K562 (cell line): ENCODE results near the gene COQ2. TPM values are rescaled to one million over a fixed set of nuclear protein-coding genes. Genes with fewer than 3 reads are reported as not detected.
A peak's percentile ranks its signal among the peaks of the same experiment; 100 is the strongest.

Experiments used
- BMI1 ChIP-seq: fragments of 150-350 bp; IDR thresholded peaks from 2 replicates; pipeline ENCODE4 v1.6.1; 2014; ENCODE audit warnings: low read length
- DPF2 ChIP-seq: fragments of 450-650 bp; IDR thresholded peaks from 2 replicates; pipeline ENCODE4 v1.6.1; 2016
- EHMT2 ChIP-seq: fragments of 450-650 bp; IDR thresholded peaks from 2 replicates; pipeline ENCODE4 v1.6.1; 2018; ENCODE audit warnings: antibody characterized with exemption
- JUN ChIP-seq, 2 experiments: sonication (generic) in 1 of 2; formaldehyde crosslinking in 1 of 2; IDR thresholded peaks; 2 replicates each; pipeline versions ENCODE4 v1.6.1 to v1.8.0; 2012 to 2022; ENCODE audit warnings: borderline replicate concordance in 2 of 2, mild to moderate bottlenecking in 2 of 2, improper control_type of control experiment in 1 of 2, low read depth in 1 of 2, low read length in 1 of 2, missing genetic modification reagents in 1 of 2
- MYBL2 ChIP-seq, 2 experiments: fragments of 450-650 bp in 1 of 2; sonication (generic) in 1 of 2; formaldehyde crosslinking in 1 of 2; IDR thresholded peaks; 2 replicates each; pipeline versions ENCODE4 v1.6.1 to v1.8.1; 2017 to 2022; ENCODE audit warnings: borderline replicate concordance in 1 of 2, inconsistent platforms in 1 of 2, low read depth in 1 of 2, mild to moderate bottlenecking in 1 of 2, missing genetic modification reagents in 1 of 2, moderate library complexity in 1 of 2
- NCOA6 ChIP-seq: fragments of 450-650 bp; IDR thresholded peaks from 2 replicates; pipeline ENCODE4 v1.6.1; 2017; ENCODE audit warnings: mild to moderate bottlenecking
- NONO ChIP-seq, 2 experiments: fragments of 200-400 bp in 1 of 2; fragments of 450-650 bp in 1 of 2; formaldehyde crosslinking in 1 of 2; IDR thresholded peaks; 2 replicates each; pipeline ENCODE4 v1.6.1; 2017; ENCODE audit warnings: low read depth in 2 of 2, mild to moderate bottlenecking in 2 of 2, moderate library complexity in 2 of 2, low read length in 1 of 2
- SNRNP70 ChIP-seq: fragments of 200-400 bp; formaldehyde crosslinking; optimal IDR thresholded peaks from 2 replicates; pipeline ENCODE3; 2017; ENCODE audit warnings: low read depth, low read length
- STAT5B ChIP-seq: fragments of 250-450 bp; sonication (Bioruptor Pico); IDR thresholded peaks from 2 replicates; pipeline ENCODE4 v1.8.0; 2021; ENCODE audit warnings: mild to moderate bottlenecking, inconsistent platforms
- TOE1 ChIP-seq, 2 experiments: fragments of 450-650 bp in 1 of 2; sonication (generic) in 1 of 2; formaldehyde crosslinking in 1 of 2; IDR thresholded peaks; 2 replicates each; pipeline versions ENCODE4 v1.7.1 to v1.8.0; 2016 to 2022; ENCODE audit warnings: borderline replicate concordance in 2 of 2, mild to moderate bottlenecking in 2 of 2, antibody characterized with exemption in 1 of 2, inconsistent platforms in 1 of 2, low read depth in 1 of 2, missing genetic modification reagents in 1 of 2, moderate library complexity in 1 of 2
- ZC3H11A ChIP-seq: IDR thresholded peaks from 2 replicates; pipeline ENCODE4 v1.6.1; 2012; ENCODE audit warnings: low read depth, low read length, improper control_type of control experiment
- ZNF311 ChIP-seq: fragments of 250-450 bp; sonication (Bioruptor Pico); IDR thresholded peaks from 2 replicates; pipeline ENCODE4 v1.4.0; 2020; ENCODE audit warnings: mild to moderate bottlenecking, moderate library complexity
- polyA plus RNA-seq, 8 experiments: library from polyadenylated mRNA; depleted of rRNA in 4 of 8; stranded (reverse) in 5 of 8; unstranded in 3 of 8; fragments of >200 nt; fragmentation: Nextera tagmentation in 2 of 8; fragmentation: Illumina TruSeq in 1 of 8; extraction: Ambion mirVana in 2 of 8; extraction: Trizol in 1 of 8; gene quantifications; 2 replicates each; pipeline versions ENCODE4 v1.2.1 to v1.2.3, GENCODE V29; 2011 to 2014; ENCODE audit warnings: inconsistent platforms in 1 of 8, missing spikeins in 1 of 8
- total RNA-seq, 7 experiments: library from RNA; depleted of rRNA in 6 of 7; stranded (reverse); fragments of >200 nt in 6 of 7; fragmentation: Illumina TruSeq in 2 of 7; extraction: Trizol in 2 of 7; gene quantifications; 2 replicates each; pipeline versions ENCODE4 v1.2.1 to v1.2.3, GENCODE V29; 2011 to 2021; ENCODE audit warnings: low replicate concordance in 1 of 7
- TF ChIP-seq, protein P1 (sequence below): fragments of 250-450 bp; sonication (Bioruptor Pico); IDR thresholded peaks from 2 replicates; pipeline ENCODE4 v1.4.0; 2020; ENCODE audit warnings: mild to moderate bottlenecking, moderate library complexity, borderline replicate concordance
- TF ChIP-seq, protein P2 (sequence below): fragments of 450-650 bp; IDR thresholded peaks from 2 replicates; pipeline ENCODE4 v1.6.1; 2016; ENCODE audit warnings: borderline replicate concordance
- TF ChIP-seq, protein P3 (sequence below): sonication (generic); formaldehyde crosslinking; IDR thresholded peaks from 2 replicates; pipeline ENCODE4 v1.8.0; 2022; ENCODE audit warnings: missing genetic modification reagents, mild to moderate bottlenecking, moderate library complexity, borderline replicate concordance
- TF ChIP-seq, protein P4 (sequence below): fragments of 250-450 bp; sonication (Bioruptor Pico); IDR thresholded peaks from 2 replicates; pipeline ENCODE4 v1.5.0; 2021
- TF ChIP-seq, protein P5 (sequence below): fragments of 250-450 bp; sonication (Bioruptor Pico); IDR thresholded peaks from 2 replicates; pipeline ENCODE4 v1.5.1; 2021; ENCODE audit warnings: mild to moderate bottlenecking
- TF ChIP-seq, protein P6 (sequence below): sonication (generic); formaldehyde crosslinking; IDR thresholded peaks from 2 replicates; pipeline ENCODE4 v1.9.0; 2022; ENCODE audit warnings: mild to moderate bottlenecking, missing genetic modification reagents

COQ2 gene
- total and polyA plus RNA-seq, 9 of the 15 experiments (the other 6 are each of a cell fraction or from before 2014, with no cell fraction given), result 1.9 to 13.5 (median 11.8) TPM

DNA sequence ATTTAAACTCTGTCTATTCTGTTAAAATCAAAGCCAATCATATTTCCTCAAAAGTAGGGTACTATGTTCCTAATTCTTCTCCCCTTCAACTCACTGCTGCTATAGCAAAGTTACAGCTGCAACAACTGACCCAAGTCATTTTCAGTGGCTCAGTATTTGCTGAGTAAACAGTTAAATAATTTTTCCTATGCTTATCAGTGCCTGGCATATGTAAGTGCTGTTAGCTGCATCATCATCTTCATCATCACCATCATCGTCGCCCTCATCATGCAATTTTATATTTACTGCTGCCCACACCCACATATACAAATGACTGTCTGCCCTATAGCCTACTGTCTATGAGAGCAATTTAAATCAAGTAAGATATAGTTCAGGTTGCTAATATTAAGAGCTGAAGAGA lies 21.9 kb downstream of the COQ2 start (continued):
- TF ChIP-seq TOE1 (IDR thresholded peaks at IDR 0.05; ENCODE audit: borderline replicate concordance) (no peak), TOE1 (CRISPR knock-in tag; IDR thresholded peaks at IDR 0.05; ENCODE audit: borderline replicate concordance, low read depth) (no peak), NONO (IDR thresholded peaks at IDR 0.05; ENCODE audit: low read depth in 2 of 2, low read length in 1 of 2) (no peak), EHMT2 (no peak), STAT5B (no peak), ZNF311 (CRISPR knock-in tag) (no peak), BMI1 (no peak), DPF2 (peak; percentile 63), JUN (IDR thresholded peaks at IDR 0.05; ENCODE audit: borderline replicate concordance, low read depth, low read length) (no peak), JUN (CRISPR knock-in tag; IDR thresholded peaks at IDR 0.05; ENCODE audit: borderline replicate concordance) (no peak), SNRNP70 (no peak), MYBL2 (IDR thresholded peaks at IDR 0.05; ENCODE audit: low read depth) (no peak), MYBL2 (CRISPR knock-in tag; IDR thresholded peaks at IDR 0.05; ENCODE audit: borderline replicate concordance) (no peak), ZC3H11A (no peak), NCOA6 (no peak)
- TF ChIP-seq, protein P1, sequence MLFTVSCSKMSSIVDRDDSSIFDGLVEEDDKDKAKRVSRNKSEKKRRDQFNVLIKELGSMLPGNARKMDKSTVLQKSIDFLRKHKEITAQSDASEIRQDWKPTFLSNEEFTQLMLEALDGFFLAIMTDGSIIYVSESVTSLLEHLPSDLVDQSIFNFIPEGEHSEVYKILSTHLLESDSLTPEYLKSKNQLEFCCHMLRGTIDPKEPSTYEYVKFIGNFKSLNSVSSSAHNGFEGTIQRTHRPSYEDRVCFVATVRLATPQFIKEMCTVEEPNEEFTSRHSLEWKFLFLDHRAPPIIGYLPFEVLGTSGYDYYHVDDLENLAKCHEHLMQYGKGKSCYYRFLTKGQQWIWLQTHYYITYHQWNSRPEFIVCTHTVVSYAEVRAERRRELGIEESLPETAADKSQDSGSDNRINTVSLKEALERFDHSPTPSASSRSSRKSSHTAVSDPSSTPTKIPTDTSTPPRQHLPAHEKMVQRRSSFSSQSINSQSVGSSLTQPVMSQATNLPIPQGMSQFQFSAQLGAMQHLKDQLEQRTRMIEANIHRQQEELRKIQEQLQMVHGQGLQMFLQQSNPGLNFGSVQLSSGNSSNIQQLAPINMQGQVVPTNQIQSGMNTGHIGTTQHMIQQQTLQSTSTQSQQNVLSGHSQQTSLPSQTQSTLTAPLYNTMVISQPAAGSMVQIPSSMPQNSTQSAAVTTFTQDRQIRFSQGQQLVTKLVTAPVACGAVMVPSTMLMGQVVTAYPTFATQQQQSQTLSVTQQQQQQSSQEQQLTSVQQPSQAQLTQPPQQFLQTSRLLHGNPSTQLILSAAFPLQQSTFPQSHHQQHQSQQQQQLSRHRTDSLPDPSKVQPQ, result no peak
- TF ChIP-seq, protein P2, sequence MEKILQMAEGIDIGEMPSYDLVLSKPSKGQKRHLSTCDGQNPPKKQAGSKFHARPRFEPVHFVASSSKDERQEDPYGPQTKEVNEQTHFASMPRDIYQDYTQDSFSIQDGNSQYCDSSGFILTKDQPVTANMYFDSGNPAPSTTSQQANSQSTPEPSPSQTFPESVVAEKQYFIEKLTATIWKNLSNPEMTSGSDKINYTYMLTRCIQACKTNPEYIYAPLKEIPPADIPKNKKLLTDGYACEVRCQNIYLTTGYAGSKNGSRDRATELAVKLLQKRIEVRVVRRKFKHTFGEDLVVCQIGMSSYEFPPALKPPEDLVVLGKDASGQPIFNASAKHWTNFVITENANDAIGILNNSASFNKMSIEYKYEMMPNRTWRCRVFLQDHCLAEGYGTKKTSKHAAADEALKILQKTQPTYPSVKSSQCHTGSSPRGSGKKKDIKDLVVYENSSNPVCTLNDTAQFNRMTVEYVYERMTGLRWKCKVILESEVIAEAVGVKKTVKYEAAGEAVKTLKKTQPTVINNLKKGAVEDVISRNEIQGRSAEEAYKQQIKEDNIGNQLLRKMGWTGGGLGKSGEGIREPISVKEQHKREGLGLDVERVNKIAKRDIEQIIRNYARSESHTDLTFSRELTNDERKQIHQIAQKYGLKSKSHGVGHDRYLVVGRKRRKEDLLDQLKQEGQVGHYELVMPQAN, result no peak
- TF ChIP-seq, protein P3, sequence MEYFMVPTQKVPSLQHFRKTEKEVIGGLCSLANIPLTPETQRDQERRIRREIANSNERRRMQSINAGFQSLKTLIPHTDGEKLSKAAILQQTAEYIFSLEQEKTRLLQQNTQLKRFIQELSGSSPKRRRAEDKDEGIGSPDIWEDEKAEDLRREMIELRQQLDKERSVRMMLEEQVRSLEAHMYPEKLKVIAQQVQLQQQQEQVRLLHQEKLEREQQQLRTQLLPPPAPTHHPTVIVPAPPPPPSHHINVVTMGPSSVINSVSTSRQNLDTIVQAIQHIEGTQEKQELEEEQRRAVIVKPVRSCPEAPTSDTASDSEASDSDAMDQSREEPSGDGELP, result no peak
- TF ChIP-seq, protein P4, sequence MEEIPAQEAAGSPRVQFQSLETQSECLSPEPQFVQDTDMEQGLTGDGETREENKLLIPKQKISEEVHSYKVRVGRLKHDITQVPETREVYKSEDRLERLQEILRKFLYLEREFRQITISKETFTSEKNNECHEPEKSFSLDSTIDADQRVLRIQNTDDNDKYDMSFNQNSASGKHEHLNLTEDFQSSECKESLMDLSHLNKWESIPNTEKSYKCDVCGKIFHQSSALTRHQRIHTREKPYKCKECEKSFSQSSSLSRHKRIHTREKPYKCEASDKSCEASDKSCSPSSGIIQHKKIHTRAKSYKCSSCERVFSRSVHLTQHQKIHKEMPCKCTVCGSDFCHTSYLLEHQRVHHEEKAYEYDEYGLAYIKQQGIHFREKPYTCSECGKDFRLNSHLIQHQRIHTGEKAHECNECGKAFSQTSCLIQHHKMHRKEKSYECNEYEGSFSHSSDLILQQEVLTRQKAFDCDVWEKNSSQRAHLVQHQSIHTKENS (CRISPR knock-in tag), result no peak
- TF ChIP-seq, protein P5, sequence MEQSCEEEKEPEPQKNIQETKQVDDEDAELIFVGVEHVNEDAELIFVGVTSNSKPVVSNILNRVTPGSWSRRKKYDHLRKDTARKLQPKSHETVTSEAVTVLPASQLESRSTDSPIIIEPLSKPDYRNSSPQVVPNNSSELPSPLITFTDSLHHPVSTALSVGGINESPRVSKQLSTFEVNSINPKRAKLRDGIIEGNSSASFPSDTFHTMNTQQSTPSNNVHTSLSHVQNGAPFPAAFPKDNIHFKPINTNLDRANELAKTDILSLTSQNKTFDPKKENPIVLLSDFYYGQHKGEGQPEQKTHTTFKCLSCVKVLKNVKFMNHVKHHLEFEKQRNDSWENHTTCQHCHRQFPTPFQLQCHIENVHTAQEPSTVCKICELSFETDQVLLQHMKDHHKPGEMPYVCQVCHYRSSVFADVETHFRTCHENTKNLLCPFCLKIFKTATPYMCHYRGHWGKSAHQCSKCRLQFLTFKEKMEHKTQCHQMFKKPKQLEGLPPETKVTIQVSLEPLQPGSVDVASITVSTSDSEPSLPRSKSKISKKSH (CRISPR knock-in tag), result no peak
- TF ChIP-seq, protein P6, sequence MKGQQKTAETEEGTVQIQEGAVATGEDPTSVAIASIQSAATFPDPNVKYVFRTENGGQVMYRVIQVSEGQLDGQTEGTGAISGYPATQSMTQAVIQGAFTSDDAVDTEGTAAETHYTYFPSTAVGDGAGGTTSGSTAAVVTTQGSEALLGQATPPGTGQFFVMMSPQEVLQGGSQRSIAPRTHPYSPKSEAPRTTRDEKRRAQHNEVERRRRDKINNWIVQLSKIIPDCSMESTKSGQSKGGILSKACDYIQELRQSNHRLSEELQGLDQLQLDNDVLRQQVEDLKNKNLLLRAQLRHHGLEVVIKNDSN (CRISPR knock-in tag), result no peak
